CD1c-positive myeloid dendritic cell (primary cell): ENCODE results near the gene SNAP23.

Source experiments
- DNase-seq: peaks from one replicate; pipeline ENCODE4 v3.0.0-alpha.2; 2016; ENCODE audit errors: extremely low spot score

Gene SNAP23

DNA sequence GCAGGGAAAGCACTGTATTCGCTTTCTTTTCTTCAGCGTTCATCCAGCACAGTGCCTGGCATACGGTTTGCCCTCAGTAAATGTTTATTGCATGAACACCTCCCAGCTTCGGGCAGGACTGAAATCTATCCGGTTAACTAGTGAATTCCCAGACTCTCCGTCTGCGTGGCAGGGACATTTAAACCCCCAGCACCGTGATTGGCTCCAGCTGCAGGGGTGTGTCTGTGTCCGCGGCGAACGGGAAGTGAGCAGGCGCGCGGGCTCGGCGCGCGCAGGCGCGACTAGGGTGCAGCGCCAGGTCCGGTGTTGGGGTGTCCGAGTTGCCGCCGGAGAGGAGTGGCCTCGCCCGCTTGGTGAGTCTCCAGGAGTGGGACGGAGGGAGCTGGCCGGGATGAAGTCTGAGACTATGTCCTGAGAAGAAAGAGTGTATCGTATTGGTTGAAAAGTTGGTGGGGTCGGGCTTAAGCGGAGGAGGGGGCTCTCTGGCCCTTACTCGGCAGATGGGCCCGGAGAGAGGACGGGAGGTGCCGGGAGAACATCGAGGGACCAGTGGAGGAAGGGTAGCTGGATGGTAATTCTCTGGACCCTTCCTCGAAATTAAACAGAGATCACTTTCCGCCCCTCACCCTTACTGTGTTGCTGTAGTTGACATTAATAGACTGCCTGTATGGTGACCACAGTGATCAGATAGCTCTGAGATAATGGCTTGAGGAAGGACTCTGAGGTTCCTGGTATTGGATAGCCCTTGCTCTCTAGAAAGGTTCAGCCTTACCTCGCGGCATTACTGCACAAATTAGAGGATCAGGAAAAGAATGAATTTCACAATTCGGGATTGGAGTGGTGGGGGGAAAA, at the start of gene SNAP23:
SNAP23 (plus strand) TSS at position 274 of the 852 bp plus-strand sequence. CDS start 16,213 bp downstream, outside the sequence.
- DNase-seq = peak; percentile 94

DNA sequence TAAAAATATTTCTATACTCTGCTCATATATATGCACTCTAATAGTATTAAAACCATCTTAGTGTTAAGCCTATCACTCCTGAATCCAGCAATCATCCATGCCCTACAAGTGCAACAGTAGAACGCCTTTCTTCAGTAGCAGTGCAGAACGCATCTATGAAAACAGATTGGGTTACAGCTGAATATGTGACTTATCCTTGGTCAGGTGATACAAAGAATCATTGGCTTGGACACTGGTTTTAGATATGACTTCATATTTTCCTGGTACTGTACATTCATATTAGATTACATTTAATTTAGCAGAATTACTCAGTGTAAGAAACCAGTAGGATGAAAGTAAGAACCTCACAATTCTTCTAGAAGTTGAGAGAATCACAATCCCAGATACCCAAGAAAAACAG, 47.8 kb upstream of the SNAP23 start:
- no peak for DNase-seq

DNA sequence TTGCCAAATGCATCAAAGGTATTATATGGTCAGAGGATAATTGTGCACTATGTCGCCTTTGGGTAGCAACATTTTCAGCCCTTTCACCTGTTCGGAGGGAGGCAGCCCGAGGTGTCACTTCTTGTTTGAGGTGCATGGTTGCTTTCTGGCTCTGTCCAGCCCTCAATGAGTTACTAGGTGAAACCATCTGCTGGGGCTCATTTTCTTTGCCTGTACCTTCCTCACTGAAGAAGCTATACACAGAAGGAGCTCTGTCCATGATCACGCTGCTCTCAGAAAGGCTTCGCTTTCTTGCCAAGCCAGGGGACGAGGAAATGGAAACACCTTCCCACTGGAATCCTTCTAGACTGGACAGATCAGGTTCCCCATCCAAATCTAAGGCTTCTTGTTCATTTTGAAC, 47.2 kb upstream of the SNAP23 start:
- DNase-seq = no peak

DNA sequence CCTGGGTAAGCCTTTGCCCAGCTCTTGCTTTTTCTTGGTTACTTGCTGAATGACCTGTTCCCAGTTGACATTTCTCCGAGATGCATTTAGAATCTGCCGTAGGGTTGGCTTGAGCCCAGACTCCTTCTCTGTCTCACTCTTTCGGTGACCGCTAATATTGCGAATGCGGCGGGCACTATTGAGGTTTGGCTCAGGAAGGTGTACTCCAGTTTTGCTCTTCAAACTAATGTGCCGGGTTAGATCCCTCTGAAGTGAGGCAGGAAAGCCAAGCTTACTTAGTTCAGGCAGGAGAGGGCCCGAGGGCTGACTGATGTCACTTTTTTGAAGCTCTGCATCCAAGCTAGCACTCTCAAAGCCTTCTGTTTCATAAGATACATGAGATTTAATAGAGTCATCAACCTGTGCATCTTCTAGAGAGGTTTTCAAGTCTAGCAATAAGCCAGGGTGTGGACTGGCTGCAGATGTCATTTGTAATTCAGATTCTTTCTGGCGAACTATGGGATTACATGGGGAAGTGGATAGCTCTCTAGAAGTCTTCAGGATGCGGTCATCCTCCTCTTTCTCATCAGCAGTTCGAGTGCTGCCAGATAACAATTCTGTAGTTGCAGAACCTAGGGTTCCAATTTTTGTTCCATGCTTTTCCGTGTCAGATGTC, 45.5 kb upstream of the SNAP23 start:
- DNase-seq = no peak

DNA sequence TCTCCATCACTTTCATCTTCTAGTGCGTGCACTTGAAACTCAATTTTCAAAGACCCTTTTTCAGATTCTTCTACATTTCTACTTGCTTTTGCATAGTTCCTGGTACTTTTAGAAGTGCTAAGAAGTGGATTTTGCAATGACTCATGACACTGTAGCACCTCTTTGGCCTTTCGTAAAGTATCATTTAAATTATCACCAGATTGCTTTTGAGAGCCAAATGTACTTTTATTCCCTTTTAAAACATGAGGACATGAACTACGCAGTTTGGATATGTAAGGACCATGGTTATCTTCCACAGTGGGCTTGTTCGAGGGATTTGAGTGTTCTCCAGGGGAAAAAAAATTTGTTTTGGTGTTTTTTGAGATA, 45.0 kb upstream of the SNAP23 start:
- DNase-seq = no peak

DNA sequence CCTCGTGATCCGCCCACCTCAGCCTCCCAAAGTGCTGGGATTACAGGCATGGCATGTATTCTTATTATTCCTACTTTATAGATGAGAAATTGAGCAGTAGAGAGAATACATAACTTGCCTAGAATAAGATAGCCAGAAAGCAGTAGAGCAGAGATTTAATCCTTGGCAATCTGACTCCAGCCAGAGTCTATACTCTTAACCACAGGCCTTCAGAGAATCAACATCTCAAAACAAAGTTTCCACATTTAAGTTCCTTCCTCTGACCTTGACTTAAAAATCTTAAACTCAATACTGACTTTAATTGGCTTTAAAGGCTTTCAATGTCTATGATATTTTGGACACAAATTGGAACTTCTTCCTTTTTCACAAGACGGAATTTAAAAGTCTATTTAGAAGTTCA, 41.6 kb upstream of the SNAP23 start:
- no peak for DNase-seq

DNA sequence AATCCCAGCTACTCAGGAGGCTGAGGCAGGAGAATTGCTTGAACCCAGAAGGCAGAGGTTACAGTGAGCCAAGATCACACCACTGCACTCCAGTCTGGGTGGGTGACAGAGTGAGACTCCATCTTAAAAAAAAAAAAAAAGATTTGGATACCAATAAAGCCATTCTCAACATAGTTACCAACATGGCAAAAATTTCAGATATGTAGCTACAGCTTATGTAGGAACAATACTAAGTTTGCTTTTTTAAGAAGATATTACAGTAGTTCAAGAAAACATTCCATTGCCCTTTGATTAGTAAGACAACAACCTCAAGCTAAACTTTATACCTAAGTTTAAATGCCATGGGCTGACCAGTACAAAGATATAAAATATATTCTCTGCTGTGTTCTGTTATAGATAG, 38.9 kb upstream of the SNAP23 start:
- DNase-seq = no peak

DNA sequence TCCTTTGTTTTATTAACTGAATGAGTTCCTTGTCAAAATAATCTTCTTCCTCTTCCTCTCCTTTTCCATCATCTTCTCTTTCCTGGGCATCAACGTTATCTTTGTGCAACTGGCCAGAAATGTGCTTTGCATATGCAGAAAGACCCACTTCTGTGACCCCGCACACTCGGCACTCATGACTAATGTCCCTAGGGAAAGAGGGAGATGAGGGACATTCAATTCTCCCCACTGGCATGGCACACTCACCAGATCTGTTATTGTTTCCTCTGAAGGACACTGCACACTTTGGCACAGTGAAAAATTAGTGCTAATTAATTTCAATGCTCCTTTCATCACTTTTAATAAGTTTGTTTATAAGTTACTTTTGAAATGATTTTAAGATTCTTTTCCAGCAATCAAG, 38.5 kb upstream of the SNAP23 start:
- DNase-seq = no peak

DNA sequence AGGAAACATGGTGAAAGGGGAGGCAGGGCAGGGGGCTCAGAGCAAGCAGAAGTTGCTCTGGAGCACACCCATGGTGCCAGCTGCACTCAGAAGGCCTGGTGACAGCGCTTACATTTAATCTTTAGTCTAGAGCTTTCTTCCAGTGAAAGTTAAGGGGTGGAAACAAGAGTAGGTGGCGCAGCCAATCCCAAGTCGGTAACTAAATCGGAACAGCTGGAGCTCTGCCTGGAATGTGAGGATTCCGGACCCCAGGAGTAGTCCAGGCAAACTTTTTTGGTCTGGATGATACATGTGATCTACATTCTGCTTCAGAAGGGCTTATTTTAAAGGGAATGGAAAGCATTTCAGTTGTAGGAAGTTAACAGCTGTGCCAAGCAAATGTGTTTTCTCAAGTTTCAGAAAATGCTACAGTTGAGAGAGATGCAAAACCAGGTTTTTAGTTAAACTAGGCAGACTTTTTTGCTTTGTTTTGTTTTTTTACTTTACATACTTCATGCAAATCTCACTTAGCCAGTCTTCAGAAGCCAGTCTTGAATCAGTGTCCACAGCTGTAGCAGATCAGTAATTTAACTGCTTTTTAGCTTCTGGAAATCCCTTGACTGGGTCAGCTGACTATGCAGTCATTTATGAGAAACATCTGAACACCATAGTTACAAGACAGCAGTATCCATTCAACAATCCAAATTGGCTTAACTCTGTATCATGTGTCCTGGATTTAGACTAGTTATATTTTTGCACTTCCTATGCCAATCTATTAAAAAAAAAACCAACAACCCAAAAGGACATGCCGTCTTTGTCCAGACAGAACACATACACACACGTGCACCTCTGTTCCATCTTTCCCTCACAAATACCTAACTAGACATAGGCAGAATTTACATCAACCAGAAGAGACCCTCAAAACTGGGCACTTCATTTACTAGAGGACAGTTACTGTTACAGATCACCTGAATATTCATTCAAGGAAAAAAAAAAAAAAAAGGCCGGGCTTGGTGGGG, 37.7 kb upstream of the SNAP23 start:
- no peak for DNase-seq

DNA sequence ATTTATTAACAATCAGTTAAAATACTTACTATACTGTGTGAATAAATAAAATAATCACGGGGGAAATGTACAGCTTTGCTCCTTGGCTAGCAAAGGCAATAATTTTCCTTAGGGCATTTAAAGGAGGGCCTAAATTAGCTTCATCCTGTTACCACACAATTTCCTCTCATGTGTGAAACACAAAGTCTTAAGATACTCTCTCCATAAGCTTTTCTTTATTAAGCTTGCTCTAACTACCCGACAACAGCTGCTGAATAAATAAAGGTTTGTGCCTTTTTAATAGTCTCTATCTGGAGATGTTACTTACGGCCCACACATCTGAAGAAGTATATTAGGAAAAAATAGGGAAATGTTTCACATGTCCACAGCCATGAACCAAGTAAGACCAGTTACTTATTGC, 34.2 kb upstream of the SNAP23 start:
- no peak for DNase-seq

DNA sequence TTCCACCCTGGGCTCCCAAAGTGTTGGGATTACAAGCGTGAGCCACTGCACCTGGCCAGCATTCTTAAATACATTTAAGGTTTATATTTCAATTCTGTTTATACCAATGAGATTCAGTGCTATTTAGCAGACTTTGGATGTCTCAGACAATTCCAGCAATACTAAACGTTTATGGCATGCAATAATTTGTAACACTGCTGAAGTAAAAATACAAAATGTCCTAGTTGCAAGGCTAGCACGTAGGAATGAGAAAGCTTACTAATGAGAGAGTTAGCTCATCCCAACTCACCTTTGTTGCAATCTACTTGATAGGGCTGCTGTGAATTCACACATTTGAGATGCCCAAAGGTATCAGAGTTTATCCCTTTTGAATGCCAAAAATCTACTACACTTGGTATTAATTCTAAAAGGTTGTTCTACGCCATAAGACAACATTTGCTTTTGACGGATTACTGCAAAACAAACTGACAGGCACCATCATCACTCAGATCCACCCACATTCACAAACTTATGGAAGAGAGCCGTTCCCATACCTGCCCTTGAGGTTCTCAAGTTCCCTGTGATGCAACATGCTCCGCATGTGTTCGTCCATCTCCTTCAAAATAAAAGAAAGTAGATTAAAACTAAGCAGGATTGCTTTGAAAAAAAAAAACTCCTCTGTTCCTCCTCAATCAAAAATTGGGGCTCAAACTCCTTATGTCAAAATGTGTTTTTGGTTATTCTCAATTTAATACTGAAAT, 29.7 kb upstream of the SNAP23 start:
- DNase-seq = no peak

DNA sequence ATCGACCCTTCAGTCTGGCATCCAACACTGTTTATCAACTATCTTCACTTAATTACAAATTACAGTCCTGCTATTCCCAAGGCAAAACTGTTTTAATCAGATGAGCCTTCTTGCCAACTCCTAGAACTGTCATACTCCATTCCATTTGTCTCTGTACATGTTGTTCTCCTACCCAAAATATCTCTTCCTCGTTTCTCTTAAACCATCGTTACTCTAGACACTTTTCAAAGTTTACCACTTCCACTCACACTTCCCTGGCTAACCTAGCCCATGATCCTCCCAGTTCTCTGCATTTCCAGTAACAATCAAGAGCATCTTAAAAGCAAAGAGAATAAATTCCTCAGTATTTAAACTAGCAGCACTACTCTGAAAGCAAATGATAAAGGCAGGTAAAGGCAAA, 24.4 kb upstream of the SNAP23 start:
- DNase-seq = no peak

DNA sequence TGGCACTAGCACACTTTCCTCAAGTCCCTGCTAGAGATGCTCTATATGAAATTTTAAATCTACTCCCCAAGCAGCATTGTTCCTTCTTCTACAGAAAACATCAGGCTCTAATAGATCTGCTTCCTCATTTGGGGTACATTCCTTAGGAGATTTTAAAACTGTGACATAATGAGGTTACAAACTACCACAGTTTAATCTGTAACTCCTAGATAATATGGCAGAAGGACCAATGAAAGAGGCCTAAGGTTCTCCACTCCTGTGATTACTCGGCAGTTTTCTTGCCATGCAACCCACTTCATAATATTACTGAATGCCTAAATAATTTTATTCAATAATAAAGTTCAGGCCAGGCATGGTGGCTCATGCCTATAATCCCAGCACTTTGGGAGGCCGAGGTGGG, 20.6 kb upstream of the SNAP23 start:
- DNase-seq = peak; percentile 44

DNA sequence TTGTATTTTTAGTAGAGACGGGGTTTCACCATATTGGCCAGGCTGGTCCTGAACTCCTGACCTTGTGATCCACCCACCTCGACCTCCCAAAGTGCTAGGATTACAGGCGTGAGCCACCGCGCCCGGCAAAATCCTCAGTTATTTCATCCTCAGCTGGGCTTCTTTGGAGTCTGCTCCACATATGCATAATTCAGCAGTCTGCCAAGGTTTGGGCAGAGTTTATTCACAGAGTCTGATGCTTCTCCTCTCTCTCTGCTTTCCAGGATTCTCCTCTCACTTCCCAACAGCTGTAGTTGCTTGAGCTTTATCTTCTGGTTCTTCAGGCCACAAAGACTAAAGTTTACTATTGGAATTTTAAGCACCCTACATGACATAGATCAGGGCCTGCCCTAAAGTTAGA, 12.7 kb upstream of the SNAP23 start:
- no peak for DNase-seq

DNA sequence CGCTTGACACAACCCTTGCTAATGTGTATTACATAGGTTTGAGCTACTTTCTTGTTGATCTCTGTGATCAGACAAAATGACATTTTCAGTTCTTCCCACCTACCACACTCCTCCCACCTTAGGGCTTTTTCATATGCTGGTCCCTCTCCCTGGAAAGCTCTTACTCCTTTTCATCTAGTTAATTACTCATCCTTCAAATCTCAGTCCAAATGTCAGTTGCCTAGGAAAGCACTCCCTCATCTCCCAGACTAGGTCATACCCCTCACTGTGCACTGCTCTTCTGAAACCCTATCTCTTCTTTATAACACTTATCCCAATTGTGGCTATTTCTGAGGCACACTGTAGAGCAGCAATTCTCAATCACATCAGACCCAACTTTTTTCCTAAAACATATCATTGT, 11.8 kb upstream of the SNAP23 start:
- no peak for DNase-seq

DNA sequence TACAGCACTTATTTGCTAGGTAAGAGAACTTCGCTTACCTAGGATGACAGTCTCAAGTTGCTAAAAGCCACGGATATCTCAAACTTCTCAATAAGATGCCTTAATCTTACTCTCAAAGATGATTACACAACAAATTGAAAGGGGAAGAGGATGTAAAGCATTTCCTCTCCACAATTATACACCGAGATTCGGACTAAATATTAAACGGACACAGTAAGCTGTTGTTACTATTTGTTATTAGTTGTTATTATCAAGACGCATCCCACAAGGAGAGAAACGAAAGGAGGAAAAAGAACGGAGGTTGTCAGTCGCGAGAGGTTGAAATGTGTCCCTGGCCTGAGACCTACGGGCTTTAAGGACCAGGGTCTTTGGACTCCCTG, 5.2 kb upstream of the SNAP23 start:
- peak; percentile 67 for DNase-seq

DNA sequence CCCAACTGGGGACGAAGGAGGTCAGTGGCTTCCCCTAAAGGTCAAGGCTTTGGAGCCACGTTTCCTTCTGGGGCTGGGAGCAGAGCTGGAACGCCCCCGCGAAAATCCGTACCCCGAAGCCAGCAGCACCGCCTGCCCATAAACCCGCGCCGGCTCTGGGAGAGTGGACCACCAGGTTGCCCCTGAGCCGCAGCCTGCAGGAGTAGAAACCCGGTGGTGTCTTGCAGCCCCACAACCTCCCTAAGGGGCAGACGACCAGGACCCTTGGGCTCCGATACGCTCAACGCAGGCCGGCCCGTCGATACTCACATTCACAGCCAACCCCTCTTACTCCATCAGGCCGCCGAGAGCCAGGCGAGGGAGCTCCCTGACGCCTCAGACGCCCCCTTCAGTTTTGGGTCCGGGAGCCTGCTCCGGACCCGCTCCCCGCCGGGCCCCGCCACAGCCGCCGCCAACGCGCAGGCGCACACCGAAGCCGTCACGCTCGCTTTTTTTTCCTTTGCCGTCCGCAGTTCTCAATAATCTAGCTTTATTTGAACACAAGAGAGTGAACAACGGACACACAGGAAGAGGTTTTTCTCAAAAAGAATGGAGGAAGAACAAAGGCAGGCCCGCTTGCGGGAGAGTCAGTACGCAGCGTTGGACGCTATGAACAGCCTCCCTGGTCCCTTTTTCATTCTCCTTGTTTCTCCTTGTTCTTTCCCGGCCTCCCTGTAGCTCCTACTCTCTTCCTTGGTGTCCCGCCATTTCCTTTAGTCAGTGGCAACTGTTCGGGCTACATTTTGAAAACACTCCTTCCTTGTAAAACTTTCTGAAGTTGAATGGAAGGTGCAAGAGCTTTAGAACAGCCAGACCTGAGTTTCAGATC, 4.5 kb upstream of the SNAP23 start, which contains the start of gene ZNF106:
ZNF106 (minus strand) TSS at position 471 of the 868 bp plus-strand sequence. CDS start 18,852 bp downstream, outside the sequence.
- peak; percentile 95 for DNase-seq

DNA sequence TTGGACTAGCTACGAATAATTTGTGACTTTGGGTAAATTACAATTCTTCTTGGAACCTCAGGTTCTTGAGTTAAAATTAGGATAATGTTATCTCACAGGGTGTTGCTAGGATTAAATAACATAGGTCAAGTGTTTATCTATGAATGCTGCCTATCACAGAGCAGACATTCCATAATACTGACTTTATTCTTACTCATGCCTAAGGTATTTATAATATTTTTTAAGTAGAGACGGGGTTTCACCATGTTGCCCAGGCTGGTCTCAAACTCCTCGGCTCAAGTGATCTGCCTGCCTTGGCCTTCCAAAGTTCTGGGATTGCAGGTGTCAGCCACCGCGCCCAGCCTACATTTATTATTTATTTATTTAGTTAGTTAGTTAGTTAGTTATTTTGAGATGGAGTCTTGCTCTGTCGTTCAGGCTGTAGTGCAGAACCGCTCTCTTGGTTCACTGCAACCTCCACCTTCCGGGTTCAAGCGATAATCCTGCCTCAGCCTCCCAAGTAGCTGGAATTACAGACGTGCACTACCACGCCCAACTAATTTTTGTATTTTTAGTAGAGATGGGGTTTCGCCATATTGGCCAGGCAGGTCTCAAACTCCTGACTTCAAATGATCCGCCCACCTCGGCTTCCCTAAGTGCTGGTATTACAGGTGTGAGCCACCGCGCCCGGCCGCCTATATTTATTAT, 3.8 kb upstream of the SNAP23 start:
- DNase-seq = no peak

DNA sequence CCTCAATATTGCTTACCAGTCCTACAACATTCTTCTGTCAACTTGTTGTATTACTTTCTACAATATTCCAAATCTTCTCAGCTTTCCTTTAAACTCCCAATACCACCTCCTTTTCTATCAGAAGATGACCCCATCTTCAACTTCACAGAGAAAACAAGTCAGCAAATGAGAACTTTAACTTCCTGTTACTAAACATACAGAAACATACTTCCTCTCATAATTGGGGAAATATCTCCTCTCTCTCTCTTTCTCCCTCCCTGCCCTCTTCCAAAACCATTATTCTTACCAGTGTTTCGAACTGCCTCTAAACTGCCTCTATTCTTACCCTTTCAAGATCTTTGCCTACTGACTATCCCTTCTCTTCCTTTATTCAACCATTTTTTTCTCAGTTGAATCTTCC, 1.8 kb upstream of the SNAP23 start:
- DNase-seq = peak; percentile 64

DNA sequence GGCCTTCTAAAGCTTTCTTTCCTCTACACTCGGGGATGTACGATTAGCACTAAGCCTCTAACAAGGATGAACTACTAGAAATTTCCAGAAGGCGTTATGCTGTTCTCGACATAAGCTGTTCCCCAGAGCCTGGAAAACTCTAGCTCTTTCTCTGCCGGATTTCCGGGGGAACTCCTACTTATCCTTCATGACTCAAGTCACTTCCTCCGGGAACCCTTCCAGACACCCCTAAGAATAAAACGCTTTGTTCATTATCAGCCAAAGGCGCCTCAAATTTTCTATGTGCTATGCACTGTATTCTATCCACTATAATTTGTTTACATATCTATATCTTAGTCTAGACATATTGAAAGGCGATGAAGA, 455 bp upstream of the SNAP23 start:
- DNase-seq = peak; percentile 77
